H1 (cell line): Measurements from ENCODE around the gene GSE1. TPM values are rescaled to one million over a fixed set of nuclear protein-coding genes. Genes with fewer than 3 reads are reported as not detected.

Source experiments
- BCL11A ChIP-seq, 2 experiments: IDR thresholded peaks; one replicate each; pipeline ENCODE4 v1.6.1; 2011; ENCODE audit warnings: low read depth in 2 of 2, low read length in 2 of 2, mild to moderate bottlenecking in 2 of 2
- CEBPB ChIP-seq: IDR thresholded peaks from 2 replicates; pipeline ENCODE4 v1.6.1; 2012; ENCODE audit warnings: low read depth, low read length
- CHD2 ChIP-seq: IDR thresholded peaks from 2 replicates; pipeline ENCODE4 v1.6.1; 2012; ENCODE audit warnings: low read length, improper control_type of control experiment
- CREB1 ChIP-seq: IDR thresholded peaks from 2 replicates; pipeline ENCODE4 v1.6.1; 2012; ENCODE audit warnings: inconsistent platforms
- EGR1 ChIP-seq: IDR thresholded peaks from 2 replicates; pipeline ENCODE4 v1.6.1; 2011; ENCODE audit warnings: low read depth, low read length, borderline replicate concordance
- GABPA ChIP-seq: IDR thresholded peaks from 2 replicates; pipeline ENCODE4 v1.6.1; 2011; ENCODE audit warnings: mild to moderate bottlenecking, low read length, moderate library complexity, borderline replicate concordance; ENCODE audit not compliant: insufficient read depth
- GTF2F1 ChIP-seq: IDR thresholded peaks from 2 replicates; pipeline ENCODE4 v1.6.1; 2012; ENCODE audit warnings: low read depth, low read length, improper control_type of control experiment, borderline replicate concordance
- HDAC6 ChIP-seq: IDR thresholded peaks from one replicate; pipeline ENCODE4 v1.7.1; 2012; ENCODE audit warnings: low read depth, mild to moderate bottlenecking, inconsistent platforms, low read length, moderate library complexity
- JUND ChIP-seq: IDR thresholded peaks from 2 replicates; pipeline ENCODE4 v1.6.1; 2011; ENCODE audit warnings: mild to moderate bottlenecking, improper control_type of control experiment, low read length
- KDM1A ChIP-seq: fragments of 200-600, 300-600 bp; sonication (generic); IDR thresholded peaks from 2 replicates; pipeline ENCODE4 v1.7.1; 2016; ENCODE audit warnings: mild to moderate bottlenecking, low read length, borderline replicate concordance
- KDM4A ChIP-seq: IDR thresholded peaks from one replicate; pipeline ENCODE4 v1.7.1; 2012; ENCODE audit warnings: low read depth, mild to moderate bottlenecking, moderate library complexity, low read length, inconsistent platforms; ENCODE audit not compliant: severe bottlenecking
- MAFK ChIP-seq: IDR thresholded peaks from 2 replicates; pipeline ENCODE4 v1.6.1; 2012; ENCODE audit warnings: low read depth, mild to moderate bottlenecking, improper control_type of control experiment, low read length
- NANOG ChIP-seq: IDR thresholded peaks from 2 replicates; pipeline ENCODE4 v1.6.1; 2011; ENCODE audit warnings: low read length, low read depth, mild to moderate bottlenecking, inconsistent platforms; ENCODE audit not compliant: insufficient read depth, poor library complexity, severe bottlenecking
- RNF2 ChIP-seq: fragments of 200-900, 300-1000 bp; sonication (generic); IDR thresholded peaks from 2 replicates; pipeline ENCODE4 v1.7.1; 2016; ENCODE audit warnings: borderline replicate concordance, low read depth, mild to moderate bottlenecking, antibody characterized with exemption, low read length; ENCODE audit not compliant: poor library complexity, severe bottlenecking; ENCODE audit errors: missing control alignments
- SIN3A ChIP-seq, 2 experiments: IDR thresholded peaks in 1 of 2; conservative IDR thresholded peaks in 1 of 2; 2 replicates each; pipeline ENCODE4 v1.6.1; 2011 to 2012; ENCODE audit warnings: low read length in 2 of 2, improper control_type of control experiment in 1 of 2, low read depth in 1 of 2, mild to moderate bottlenecking in 1 of 2
- SIX5 ChIP-seq: IDR thresholded peaks from 2 replicates; pipeline ENCODE4 v1.6.1; 2011; ENCODE audit warnings: mild to moderate bottlenecking, low read depth, low read length
- SP2 ChIP-seq: IDR thresholded peaks from 2 replicates; pipeline ENCODE4 v1.6.1; 2012; ENCODE audit warnings: mild to moderate bottlenecking, low read length, inconsistent platforms
- SRF ChIP-seq: IDR thresholded peaks from 2 replicates; pipeline ENCODE4 v1.6.1; 2011; ENCODE audit warnings: mild to moderate bottlenecking, low read depth, low read length, moderate library complexity
- TAF7 ChIP-seq: optimal IDR thresholded peaks from 2 replicates; pipeline ENCODE3; 2011; ENCODE audit warnings: low read depth, mild to moderate bottlenecking, inconsistent platforms, low read length, moderate library complexity, borderline replicate concordance
- TBP ChIP-seq: IDR thresholded peaks from 2 replicates; pipeline ENCODE4 v1.6.1; 2011; ENCODE audit warnings: low read depth, low read length, improper control_type of control experiment
- TEAD4 ChIP-seq: IDR thresholded peaks from 2 replicates; pipeline ENCODE4 v1.6.1; 2012; ENCODE audit warnings: low read depth, low read length, inconsistent platforms, mixed read lengths
- polyA plus RNA-seq, 7 experiments: library from polyadenylated mRNA; depleted of rRNA in 3 of 7; stranded (reverse) in 5 of 7; unstranded in 2 of 7; fragments of >200 nt in 5 of 7; fragments of 200-250 nt in 2 of 7; gene quantifications; 1 replicate in 5 of 7; 2 replicates in 1 of 7; 4 replicates in 1 of 7; pipeline versions ENCODE4 v1.2.1 to v1.2.3, GENCODE V29; 2011 to 2013; ENCODE audit warnings: missing spikeins in 2 of 7, mixed read lengths in 2 of 7
- total RNA-seq: library from RNA; stranded (reverse); fragmentation: NEBNext Ultra II Directional; extraction: Animal tissue kit (Norgen Biotek cat#: 25700); gene quantifications from 2 replicates; pipeline ENCODE4 v1.2.1, GENCODE V29; 2021
- TF ChIP-seq, protein P1 (sequence below): IDR thresholded peaks from 2 replicates; pipeline ENCODE4 v1.6.1; 2012; ENCODE audit warnings: low read length, inconsistent platforms

The GSE1 gene
- total and polyA plus RNA-seq, 2 of the 8 experiments (the other 6 are each of a cell fraction or from before 2014, with no cell fraction given) = 26.0 to 65.6 TPM

DNA sequence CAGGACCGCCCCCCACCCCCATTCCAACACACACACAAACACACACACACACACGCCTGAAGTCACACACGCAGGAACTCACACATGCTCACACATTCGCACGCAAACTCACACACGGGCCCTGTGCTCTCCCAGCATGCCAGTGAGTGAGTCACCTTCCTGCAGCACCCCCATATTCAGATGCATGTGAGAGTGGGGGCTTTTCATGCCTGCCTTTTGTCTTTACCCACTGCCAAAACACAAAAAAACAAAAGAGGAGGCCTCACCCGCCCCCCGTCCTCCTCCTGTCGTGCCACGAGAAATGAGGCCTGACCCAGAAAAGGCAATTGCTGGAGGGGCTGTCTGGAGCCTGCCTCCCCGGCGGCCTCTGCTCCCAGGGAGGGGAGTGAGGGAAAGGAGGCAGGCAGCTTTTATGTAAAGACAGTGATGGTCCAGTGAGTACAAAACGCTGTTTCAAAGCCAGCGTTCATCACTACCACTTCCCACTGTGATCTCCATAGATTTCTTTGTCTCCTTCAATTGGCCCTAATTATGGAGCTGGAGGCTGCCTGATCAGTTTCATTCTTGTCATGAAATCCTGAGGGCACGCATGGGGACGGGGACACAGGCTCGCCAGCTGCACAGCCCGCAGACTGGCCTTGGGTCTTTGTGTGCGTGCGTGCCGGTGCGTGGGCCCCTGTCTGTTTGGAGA lies 29.5 kb upstream of the GSE1 start (continued):
- TF ChIP-seq TBP = no peak
- TF ChIP-seq JUND = peak; percentile 89
- TF ChIP-seq RNF2 = no peak
- no peak for TF ChIP-seq TAF7
- TF ChIP-seq MAFK = no peak
- TF ChIP-seq, protein P1, sequence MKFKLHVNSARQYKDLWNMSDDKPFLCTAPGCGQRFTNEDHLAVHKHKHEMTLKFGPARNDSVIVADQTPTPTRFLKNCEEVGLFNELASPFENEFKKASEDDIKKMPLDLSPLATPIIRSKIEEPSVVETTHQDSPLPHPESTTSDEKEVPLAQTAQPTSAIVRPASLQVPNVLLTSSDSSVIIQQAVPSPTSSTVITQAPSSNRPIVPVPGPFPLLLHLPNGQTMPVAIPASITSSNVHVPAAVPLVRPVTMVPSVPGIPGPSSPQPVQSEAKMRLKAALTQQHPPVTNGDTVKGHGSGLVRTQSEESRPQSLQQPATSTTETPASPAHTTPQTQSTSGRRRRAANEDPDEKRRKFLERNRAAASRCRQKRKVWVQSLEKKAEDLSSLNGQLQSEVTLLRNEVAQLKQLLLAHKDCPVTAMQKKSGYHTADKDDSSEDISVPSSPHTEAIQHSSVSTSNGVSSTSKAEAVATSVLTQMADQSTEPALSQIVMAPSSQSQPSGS = no peak
- no peak for TF ChIP-seq GTF2F1
- TF ChIP-seq TEAD4 = no peak
- TF ChIP-seq EGR1 = no peak
- TF ChIP-seq SIX5 = no peak
- no peak for TF ChIP-seq HDAC6
- no peak for TF ChIP-seq CREB1
- no peak for TF ChIP-seq KDM4A
- TF ChIP-seq BCL11A (IDR thresholded peaks at IDR 0.05; ENCODE audit: low read depth in 2 of 2, low read length in 2 of 2) = no peak
- no peak for TF ChIP-seq SIN3A (conservative IDR thresholded peaks at IDR 0.05 in 1 of 2, IDR thresholded peaks at IDR 0.05 in 1 of 2; ENCODE audit: low read depth in 1 of 2, low read length in 2 of 2)
- no peak for TF ChIP-seq CEBPB
- no peak for TF ChIP-seq CHD2
- TF ChIP-seq KDM1A = no peak
- TF ChIP-seq SP2 = no peak
- no peak for TF ChIP-seq GABPA
- peak; percentile 89 for TF ChIP-seq NANOG
- no peak for TF ChIP-seq SRF
